Measurements from ENCODE around the gene CCDC59. TPM values are rescaled to one million over a fixed set of nuclear protein-coding genes. Genes with fewer than 3 reads are reported as not detected.

Gene CCDC59
- total RNA-seq, 1 donor from 2014 or later = 37.1 TPM

- Mint-ChIP-seq H3K27me3 (no peaks in the 10 kb centered on the region), H3K4me1 (ENCODE audit: low read depth) (peaks cover 10% of the 10 kb centered on the region), H3K36me3 (ENCODE audit: insufficient read depth) (no peaks in the 10 kb centered on the region), H3K27ac (no peak overlapping the region), H3K9me3 (ENCODE audit: low read depth) (no peaks in the 10 kb centered on the region), H3K4me3 (ENCODE audit: low read depth) (no peak overlapping the region)
- no peak for DNase-seq (ENCODE audit: low spot score, unreplicated experiment)
- TF ChIP-seq, protein P1, sequence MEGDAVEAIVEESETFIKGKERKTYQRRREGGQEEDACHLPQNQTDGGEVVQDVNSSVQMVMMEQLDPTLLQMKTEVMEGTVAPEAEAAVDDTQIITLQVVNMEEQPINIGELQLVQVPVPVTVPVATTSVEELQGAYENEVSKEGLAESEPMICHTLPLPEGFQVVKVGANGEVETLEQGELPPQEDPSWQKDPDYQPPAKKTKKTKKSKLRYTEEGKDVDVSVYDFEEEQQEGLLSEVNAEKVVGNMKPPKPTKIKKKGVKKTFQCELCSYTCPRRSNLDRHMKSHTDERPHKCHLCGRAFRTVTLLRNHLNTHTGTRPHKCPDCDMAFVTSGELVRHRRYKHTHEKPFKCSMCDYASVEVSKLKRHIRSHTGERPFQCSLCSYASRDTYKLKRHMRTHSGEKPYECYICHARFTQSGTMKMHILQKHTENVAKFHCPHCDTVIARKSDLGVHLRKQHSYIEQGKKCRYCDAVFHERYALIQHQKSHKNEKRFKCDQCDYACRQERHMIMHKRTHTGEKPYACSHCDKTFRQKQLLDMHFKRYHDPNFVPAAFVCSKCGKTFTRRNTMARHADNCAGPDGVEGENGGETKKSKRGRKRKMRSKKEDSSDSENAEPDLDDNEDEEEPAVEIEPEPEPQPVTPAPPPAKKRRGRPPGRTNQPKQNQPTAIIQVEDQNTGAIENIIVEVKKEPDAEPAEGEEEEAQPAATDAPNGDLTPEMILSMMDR (IDR thresholded peaks at IDR 0.05; ENCODE audit: unreplicated experiment) = no peak
These were observed 32.4 kb downstream of the CCDC59 start for GRCh38 chr12:82325540-82326336.

DNA sequence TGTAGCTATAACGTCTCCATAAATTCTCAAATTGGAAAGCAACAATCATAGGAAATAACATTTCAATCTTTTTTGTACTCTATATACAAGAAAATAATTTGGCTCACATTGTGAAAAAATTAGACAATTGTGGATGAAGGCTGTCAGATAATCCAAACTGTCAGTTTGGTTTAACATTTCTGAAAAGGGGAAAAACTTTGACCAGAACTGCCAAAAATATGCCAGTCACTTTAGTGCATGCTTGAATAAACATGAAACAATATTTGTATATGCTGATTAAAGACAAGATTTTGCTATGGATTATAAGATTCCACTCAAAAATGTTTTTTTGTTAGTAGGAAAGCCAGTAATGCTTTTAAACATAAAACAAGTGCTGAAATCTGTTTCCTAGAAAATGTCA, 38.9 kb downstream of the CCDC59 start:
- no peak overlapping the region for H3K27ac Mint-ChIP-seq
- TF ChIP-seq, protein P1 (IDR thresholded peaks at IDR 0.05; ENCODE audit: unreplicated experiment) = no peak
- H3K27me3 Mint-ChIP-seq = no peaks in the 10 kb centered on the region
- H3K4me3 Mint-ChIP-seq (ENCODE audit: low read depth) = no peak overlapping the region
- no peaks in the 10 kb centered on the region for H3K36me3 Mint-ChIP-seq (ENCODE audit: insufficient read depth)
- no peak for DNase-seq (ENCODE audit: low spot score, unreplicated experiment)
- H3K9me3 Mint-ChIP-seq (ENCODE audit: low read depth) = no peaks in the 10 kb centered on the region
- peaks cover 4% of the 10 kb centered on the region for H3K4me1 Mint-ChIP-seq (ENCODE audit: low read depth)

DNA sequence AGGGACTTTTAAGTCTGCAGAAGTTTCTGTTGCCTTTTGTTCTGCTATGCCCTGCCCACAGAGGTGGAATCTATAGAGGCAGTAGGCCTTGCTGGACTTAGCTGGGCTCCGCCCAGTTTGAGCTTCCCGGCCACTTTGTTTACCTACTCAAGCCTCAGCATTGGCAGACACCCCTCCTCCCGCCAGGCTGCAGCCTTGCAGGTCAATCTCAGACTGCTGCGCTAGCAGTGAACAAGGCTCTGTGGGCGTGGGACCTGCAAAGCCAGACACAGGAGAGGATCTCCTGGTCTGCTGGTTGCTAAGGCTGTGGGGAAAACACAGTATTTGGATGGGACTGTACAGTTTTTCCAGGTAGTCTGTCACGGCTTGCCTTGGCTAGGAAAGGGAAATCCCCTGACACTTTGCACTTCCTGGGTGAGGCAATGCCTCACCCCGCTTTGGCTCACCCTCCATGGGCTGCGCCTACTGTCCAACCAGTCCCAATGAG, 43.7 kb downstream of the CCDC59 start:
- peak overlapping the region; percentile 12 for H3K4me3 Mint-ChIP-seq (ENCODE audit: low read depth)
- no peaks in the 10 kb centered on the region for H3K36me3 Mint-ChIP-seq (ENCODE audit: insufficient read depth)
- peaks cover 12% of the 10 kb centered on the region for H3K4me1 Mint-ChIP-seq (ENCODE audit: low read depth)
- DNase-seq (ENCODE audit: low spot score, unreplicated experiment) = peak; percentile 48
- TF ChIP-seq, protein P1 (IDR thresholded peaks at IDR 0.05; ENCODE audit: unreplicated experiment) = no peak
- H3K9me3 Mint-ChIP-seq (ENCODE audit: low read depth) = peaks cover 5% of the 10 kb centered on the region
- peak overlapping the region; percentile 44 for H3K27ac Mint-ChIP-seq
- H3K27me3 Mint-ChIP-seq = no peaks in the 10 kb centered on the region

Other genes with a start within 250 kb of the CCDC59 start
- gene METTL25, start 142 bp upstream of the CCDC59 start, total RNA-seq = 15.0 and 15.8 TPM in 2 replicates

Measured in progenitor cell of endocrine pancreas (in vitro differentiated cells).